ENCODE data around the gene CKAP4.

Gene CKAP4

GRCh38 chr12:106194351-106194750 is 53.5 kb downstream of the CKAP4 start:
- DNase-seq, result no peak

DNA sequence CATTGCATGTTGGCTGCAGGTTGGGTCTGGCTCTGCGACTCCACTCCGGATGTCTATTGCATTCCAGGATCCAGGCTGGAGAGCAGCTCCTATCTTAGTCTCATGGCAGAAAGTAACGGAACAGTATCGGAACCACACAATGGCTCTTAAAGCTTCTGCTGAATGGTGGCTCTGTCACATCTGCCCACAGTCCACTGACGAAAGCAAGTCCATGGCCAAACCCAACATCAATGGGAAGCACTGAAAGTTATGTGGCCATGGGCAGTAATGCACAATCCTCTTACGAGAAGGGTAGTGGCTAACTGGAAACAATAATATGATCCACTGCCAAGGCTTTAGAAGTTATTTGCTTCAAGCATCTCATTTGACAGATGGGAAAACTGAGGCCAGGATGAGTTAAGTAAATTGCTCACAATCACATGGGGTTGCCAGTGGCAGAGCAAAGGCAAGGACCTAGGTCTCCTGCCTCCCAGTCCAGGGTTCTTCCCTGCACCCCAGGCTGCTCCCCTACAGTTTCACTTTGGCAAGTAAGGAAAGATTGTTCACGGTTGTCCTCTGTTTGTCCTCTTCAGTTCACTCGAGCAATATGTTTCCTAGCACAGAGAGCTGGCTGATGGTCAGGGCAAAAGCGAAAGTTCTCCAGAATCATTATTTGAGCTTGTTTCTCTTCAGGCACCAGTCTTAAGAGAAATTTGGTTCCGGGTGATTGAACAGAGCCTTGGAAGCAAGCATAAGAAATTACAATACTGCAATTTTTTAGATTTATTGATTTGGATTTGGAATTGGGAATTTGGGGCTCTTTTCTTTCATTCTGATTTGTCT is 54.2 kb downstream of the CKAP4 start:
- no peak for DNase-seq

- DNase-seq, result no peak
Observed at GRCh38 chr12:106192659-106193393, 55.0 kb downstream of the CKAP4 start.

DNA sequence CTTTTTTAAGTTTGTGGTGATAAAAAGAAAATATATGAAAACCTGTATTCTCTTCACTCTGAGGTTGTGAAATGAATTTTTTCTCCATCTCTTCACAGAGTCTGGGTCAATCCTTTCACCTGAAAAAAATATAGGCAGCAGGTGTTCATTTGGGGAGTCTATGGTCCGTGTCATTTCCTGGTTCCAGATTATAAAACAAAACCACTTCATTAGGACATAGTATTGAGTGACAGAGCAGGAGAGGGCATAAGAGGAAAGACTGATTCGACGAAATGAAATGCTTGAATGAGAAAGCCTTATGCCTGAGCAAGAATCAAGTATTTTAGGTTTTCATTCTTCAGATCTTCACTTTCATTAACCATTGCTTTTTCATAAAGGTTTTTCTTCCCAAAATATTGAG is 57.2 kb downstream of the CKAP4 start:
- DNase-seq, result peak; percentile 2

DNA sequence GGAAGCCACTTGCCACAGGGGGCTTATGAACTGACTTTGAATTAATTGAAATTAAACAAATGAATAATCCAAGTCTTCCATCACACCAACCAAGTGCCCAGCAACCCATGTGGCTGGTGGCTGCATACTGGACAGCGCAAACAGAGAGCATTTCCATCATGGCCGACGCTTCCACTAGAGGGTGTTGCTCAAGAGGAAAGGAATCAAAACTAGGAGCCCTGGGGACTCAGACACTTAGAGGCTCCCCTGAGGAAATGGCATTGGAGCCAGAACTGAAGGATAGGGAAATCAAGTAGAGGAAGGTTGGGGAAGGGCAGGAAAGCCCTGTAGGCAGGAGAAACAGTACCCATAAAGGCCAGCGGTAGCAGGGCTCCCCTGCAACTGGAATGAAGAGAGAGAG is 58.5 kb downstream of the CKAP4 start:
- DNase-seq, result no peak

GRCh38 chr12:106188256-106188655 is 59.6 kb downstream of the CKAP4 start:
- no peak for DNase-seq
